ENCODE measurements around the gene ZNF280D. TPM values are rescaled to one million over a fixed set of nuclear protein-coding genes. Genes with fewer than 3 reads are reported as not detected.

ZNF280D gene
- total and polyA plus RNA-seq, 2 of the 8 experiments (the other 6 are each of a cell fraction or from before 2014, with no cell fraction given), result 7.4 to 27.5 TPM

DNA sequence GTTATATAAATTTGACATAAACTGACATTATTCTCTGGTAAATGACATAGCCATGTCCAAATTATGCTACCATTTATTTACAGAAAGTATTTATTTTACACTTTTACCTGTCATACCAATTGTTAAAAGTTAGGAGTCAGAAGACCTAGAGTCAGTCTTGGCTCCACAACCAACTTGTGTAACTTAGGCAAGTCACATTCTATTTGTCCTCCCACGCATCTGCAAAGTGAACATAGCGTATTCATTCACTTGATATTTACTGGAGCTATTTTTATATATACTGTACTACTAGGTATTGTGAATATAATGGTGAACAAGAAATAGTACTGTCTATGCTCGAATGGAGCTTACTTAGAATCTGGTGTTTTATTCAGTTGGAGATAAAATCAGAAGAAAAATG lies 78.7 kb downstream of the ZNF280D start:
- Histone ChIP-seq H2BK5ac (ENCODE audit: low read depth, low read length) (no peak overlapping the region), H3K4me3 (ENCODE audit: extremely low read depth in 1 of 4, insufficient read depth in 2 of 4, low read depth in 3 of 4, low read length in 4 of 4) (no peak overlapping the region), H4K8ac (ENCODE audit: extremely low read depth, insufficient read depth, low read length) (no peak overlapping the region), H2BK20ac (ENCODE audit: low read length) (no peak overlapping the region), H4K20me1 (replicated peaks in 1 of 2; ENCODE audit: control insufficient read depth in 1 of 2, insufficient read depth in 2 of 2, low read length in 2 of 2) (no peaks in the 10 kb centered on the region), H3K23ac (ENCODE audit: insufficient read length) (no peak overlapping the region), H3K18ac (ENCODE audit: extremely low read depth, low read length) (no peak overlapping the region), H3K56ac (replicated peaks; ENCODE audit: insufficient read length, low read depth, low read length) (no peak overlapping the region), H3K23me2 (ENCODE audit: low read depth, low read length) (no peaks in the 10 kb centered on the region), H2BK120ac (replicated peaks; ENCODE audit: low read depth, low read length) (no peak overlapping the region), H4K5ac (ENCODE audit: insufficient read length, low read depth, low read length) (no peak overlapping the region), H3K9me3 (ENCODE audit: insufficient read depth in 2 of 2, low read depth in 1 of 2, low read length in 1 of 2) (no peaks in the 10 kb centered on the region), H2AFZ (ENCODE audit: low read length) (no peak overlapping the region), H3K9ac (replicated peaks in 1 of 4; ENCODE audit: extremely low read depth in 1 of 4, low read depth in 3 of 4, low read length in 3 of 4) (no peak overlapping the region), H2AK5ac (ENCODE audit: low read depth, low read length) (no peak overlapping the region), H3K4me2 (ENCODE audit: insufficient read depth in 1 of 2, low read depth in 2 of 2, low read length in 2 of 2) (no peak overlapping the region), H3K27ac (ENCODE audit: low read depth, low read length) (no peak overlapping the region), H3K4ac (replicated peaks; ENCODE audit: insufficient read length, low read depth, low read length) (no peak overlapping the region), H4K91ac (replicated peaks; ENCODE audit: insufficient read length, low read length) (no peak overlapping the region), H2BK12ac (ENCODE audit: low read depth, low read length) (no peak overlapping the region), H3K79me1 (ENCODE audit: low read depth, low read length) (no peaks in the 10 kb centered on the region), H3K4me1 (replicated peaks in 1 of 4; ENCODE audit: control insufficient read depth in 3 of 4, insufficient read depth in 4 of 4, low read length in 3 of 4) (no peaks in the 10 kb centered on the region), H2BK15ac (ENCODE audit: low read length) (no peak overlapping the region), H3K14ac (ENCODE audit: insufficient read length) (no peak overlapping the region), H3K27me3 (replicated peaks in 1 of 4; ENCODE audit: control insufficient read depth in 3 of 4, extremely low read depth in 1 of 4, insufficient read depth in 3 of 4, low read length in 3 of 4) (no peaks in the 10 kb centered on the region), H3K36me3 (ENCODE audit: control insufficient read depth in 2 of 4, insufficient read depth in 4 of 4, low read length in 3 of 4) (peaks cover 0 to 5% (median 0%) of the 10 kb centered on the region in 4 experiments; a peak in 1 of 8 replicates), H3K79me2 (ENCODE audit: control insufficient read depth in 1 of 2, insufficient read depth in 2 of 2, low read length in 2 of 2) (no peaks in the 10 kb centered on the region)
- 91% methylated on average over 3 of the region's 3 CpGs; no CpG with 5 or more reads in 1 of the 2 experiments for WGBS, 2 experiments (ENCODE audit: extremely low coverage in 1 of 2, insufficient coverage in 1 of 2, insufficient read length in 1 of 2, insufficient replicate concordance in 2 of 2, low coverage in 1 of 2, low lambda C conversion rate in 2 of 2, missing lambda C conversion rate in 1 of 2)
- POLR2A ChIA-PET (ENCODE audit: partially characterized antibody), result no interaction called here
- DNase-seq (ENCODE audit: low read depth in 1 of 2, low spot score in 2 of 2) (no peak), FAIRE-seq (no peak)
- CTCF ChIA-PET (ENCODE audit: partially characterized antibody), result no interaction called here
- TF ChIP-seq KDM4A (IDR thresholded peaks at IDR 0.05; ENCODE audit: low read depth, low read length, severe bottlenecking) (no peak), RAD21 (IDR thresholded peaks at IDR 0.05 in 1 of 2, conservative IDR thresholded peaks at IDR 0.05 in 1 of 2; ENCODE audit: low read depth in 2 of 2, low read length in 2 of 2) (no peak), SUZ12 (IDR thresholded peaks at IDR 0.05; ENCODE audit: low read length) (no peak), YY1 (IDR thresholded peaks at IDR 0.05; ENCODE audit: low read depth, low read length) (no peak), SP2 (IDR thresholded peaks at IDR 0.05; ENCODE audit: low read length) (no peak), CEBPB (IDR thresholded peaks at IDR 0.05; ENCODE audit: low read depth, low read length) (no peak), JUN (IDR thresholded peaks at IDR 0.05; ENCODE audit: low read depth, low read length) (no peak), RNF2 (IDR thresholded peaks at IDR 0.05; ENCODE audit: borderline replicate concordance, low read depth, low read length, missing control alignments, poor library complexity, severe bottlenecking) (no peak), TBP (IDR thresholded peaks at IDR 0.05; ENCODE audit: low read depth, low read length) (no peak), SP4 (IDR thresholded peaks at IDR 0.05; ENCODE audit: low read length) (no peak), USF2 (IDR thresholded peaks at IDR 0.05; ENCODE audit: low read length) (no peak), EP300 (IDR thresholded peaks at IDR 0.05; ENCODE audit: borderline replicate concordance in 1 of 2, low read depth in 2 of 2, low read length in 2 of 2) (no peak)

Data from H1 (cell line).